ENCODE measurements around the gene EPHA5.

GRCh38 chr4:65668201-65669089 is 1.8 kb downstream of the EPHA5 start:
- TF ChIP-seq CTCF (IDR thresholded peaks at IDR 0.05) = no peak
- TF ChIP-seq EP300 (IDR thresholded peaks at IDR 0.05) = peak in 1 of 2 donors; percentile 66

Data from tibial nerve (tissue), 4 donors.